ENCODE measurements around the gene DHRS13. TPM values are rescaled to one million over a fixed set of nuclear protein-coding genes. Genes with fewer than 3 reads are reported as not detected.
A peak's percentile ranks its signal among the peaks of the same experiment; 100 is the strongest.
"Not testable (repeated sequence)": the region's sequence is repeated elsewhere in the genome, so short reads cannot be mapped to it uniquely, and the experiment has no call there.

DHRS13 gene
- total RNA-seq, 4 donors from 2014 or later: 15.1 to 26.8 (median 20.2) TPM

DNA sequence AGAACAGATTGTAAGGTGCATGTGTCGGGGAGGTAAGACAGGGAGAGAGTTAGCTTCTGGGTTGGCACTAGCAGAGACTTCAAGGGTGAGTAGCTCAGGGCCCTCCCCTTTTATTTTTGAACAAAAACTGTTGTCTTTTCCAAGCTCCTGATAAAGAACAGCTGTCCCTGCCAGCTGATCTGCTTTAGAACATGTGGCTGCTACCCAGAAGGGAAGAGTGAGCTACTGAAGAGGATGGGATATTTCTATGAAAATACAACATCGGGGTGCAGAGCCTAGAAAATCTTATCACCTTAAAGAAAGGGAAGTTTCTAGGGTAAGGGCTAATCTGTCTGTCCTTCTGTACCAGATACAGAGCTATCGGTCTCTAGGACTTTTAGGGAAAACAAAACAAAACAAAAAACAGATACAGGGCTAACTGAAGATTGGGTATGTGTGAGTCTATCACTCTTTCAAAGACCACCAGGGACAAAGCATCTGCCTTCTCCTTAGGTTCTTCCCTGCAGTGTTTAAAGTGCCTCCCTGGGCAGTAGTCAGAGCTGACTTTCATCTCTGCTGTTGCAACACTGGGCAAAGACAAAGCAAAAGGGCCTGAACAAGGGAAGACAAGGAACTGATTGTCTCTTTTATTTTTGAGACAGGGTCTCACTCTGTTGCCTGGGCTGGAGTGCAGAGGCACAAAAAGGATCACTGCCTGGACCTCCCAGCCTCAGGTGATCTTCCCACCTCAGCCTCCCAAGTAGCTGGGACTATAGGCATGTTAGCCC, 5.0 kb upstream of the DHRS13 start:
- Histone ChIP-seq H3K9me3 (no peaks in the 10 kb centered on the region), H3K4me1 (peaks cover 42% of the 10 kb centered on the region), H3K36me3 (peaks cover 68% of the 10 kb centered on the region), H3K27ac (peak overlapping the region; percentile 72), H3K4me3 (no peak overlapping the region), H3K27me3 (no peaks in the 10 kb centered on the region)
- WGBS: 71% methylated on average over 3 of the region's 3 CpGs
- DNase-seq (ENCODE audit: low spot score in 2 of 2): no peak
- no peak for TF ChIP-seq EP300 (IDR thresholded peaks at IDR 0.05)

DNA sequence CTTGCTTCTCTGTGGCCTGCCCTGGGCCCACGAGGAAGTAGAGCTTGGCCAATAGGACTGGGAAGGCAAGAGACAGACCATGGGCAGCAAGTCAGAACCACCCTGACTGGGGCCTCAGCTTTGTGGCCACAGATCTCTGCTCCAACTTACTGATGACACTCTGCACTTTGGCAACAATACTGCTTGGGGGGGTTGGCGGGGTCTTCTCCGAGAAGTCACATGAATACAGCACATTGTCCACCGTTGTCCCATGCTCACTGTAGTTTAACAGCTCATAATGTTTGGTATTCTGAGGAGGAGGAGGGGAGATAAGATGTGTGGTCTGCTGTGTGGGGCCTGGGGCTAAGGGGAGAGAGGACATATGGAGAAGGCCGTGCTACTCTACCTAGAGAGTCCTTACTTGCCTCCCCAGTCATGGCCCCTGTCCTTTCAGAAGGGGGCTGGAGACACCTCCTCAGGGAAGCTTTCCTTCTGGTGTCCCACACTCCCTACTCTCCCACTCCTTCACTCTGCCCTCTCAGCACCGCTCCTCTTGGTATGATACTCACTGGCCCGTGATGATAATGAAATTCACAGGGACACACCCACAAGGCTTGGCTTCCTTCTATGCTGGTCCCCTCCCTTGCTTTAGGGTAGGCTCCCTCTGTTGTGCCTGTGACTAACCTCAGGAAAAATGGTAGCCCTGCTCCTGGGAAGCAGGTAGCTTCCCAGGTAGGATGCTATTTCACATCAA, 4.0 kb upstream of the DHRS13 start:
- no peak for DNase-seq (ENCODE audit: low spot score in 2 of 2)
- Histone ChIP-seq H3K4me3 (no peak overlapping the region), H3K9me3 (no peaks in the 10 kb centered on the region), H3K36me3 (peaks cover 58% of the 10 kb centered on the region), H3K27ac (no peak overlapping the region), H3K4me1 (peaks cover 50% of the 10 kb centered on the region), H3K27me3 (no peaks in the 10 kb centered on the region)
- TF ChIP-seq POLR2A (IDR thresholded peaks at IDR 0.05): no peak
- TF ChIP-seq EP300 (IDR thresholded peaks at IDR 0.05): no peak
- TF ChIP-seq POLR2AphosphoS5 (IDR thresholded peaks at IDR 0.05): no peak
- TF ChIP-seq, protein P1, sequence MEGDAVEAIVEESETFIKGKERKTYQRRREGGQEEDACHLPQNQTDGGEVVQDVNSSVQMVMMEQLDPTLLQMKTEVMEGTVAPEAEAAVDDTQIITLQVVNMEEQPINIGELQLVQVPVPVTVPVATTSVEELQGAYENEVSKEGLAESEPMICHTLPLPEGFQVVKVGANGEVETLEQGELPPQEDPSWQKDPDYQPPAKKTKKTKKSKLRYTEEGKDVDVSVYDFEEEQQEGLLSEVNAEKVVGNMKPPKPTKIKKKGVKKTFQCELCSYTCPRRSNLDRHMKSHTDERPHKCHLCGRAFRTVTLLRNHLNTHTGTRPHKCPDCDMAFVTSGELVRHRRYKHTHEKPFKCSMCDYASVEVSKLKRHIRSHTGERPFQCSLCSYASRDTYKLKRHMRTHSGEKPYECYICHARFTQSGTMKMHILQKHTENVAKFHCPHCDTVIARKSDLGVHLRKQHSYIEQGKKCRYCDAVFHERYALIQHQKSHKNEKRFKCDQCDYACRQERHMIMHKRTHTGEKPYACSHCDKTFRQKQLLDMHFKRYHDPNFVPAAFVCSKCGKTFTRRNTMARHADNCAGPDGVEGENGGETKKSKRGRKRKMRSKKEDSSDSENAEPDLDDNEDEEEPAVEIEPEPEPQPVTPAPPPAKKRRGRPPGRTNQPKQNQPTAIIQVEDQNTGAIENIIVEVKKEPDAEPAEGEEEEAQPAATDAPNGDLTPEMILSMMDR (IDR thresholded peaks at IDR 0.05): no peak
- WGBS: 54% methylated on average over 7 of the region's 7 CpGs

DNA sequence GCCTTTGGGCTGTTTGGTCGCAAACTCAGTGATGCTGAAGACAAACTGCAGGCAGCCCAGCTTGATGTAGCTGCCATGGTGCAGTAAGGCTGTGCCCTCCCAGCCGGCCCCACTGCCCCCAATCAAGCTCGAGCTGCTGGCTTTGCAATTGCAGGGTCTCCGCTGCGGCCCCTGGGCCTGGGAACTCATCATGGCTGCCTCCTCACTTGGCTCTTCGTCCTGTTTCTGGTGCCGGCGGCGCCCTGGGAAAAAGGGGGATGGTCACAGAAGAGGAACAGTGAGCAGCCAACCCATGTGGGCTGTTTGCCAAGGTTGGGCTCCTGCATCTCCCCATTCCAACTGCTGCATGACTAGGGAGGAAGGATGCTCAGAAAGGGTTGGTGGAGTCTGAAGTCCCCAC, 3.4 kb upstream of the DHRS13 start:
- Histone ChIP-seq H3K36me3 (peaks cover 52% of the 10 kb centered on the region), H3K4me3 (no peak overlapping the region), H3K9me3 (no peaks in the 10 kb centered on the region), H3K4me1 (peaks cover 56% of the 10 kb centered on the region), H3K27ac (no peak overlapping the region), H3K27me3 (no peaks in the 10 kb centered on the region)
- DNase-seq (ENCODE audit: low spot score in 2 of 2): no peak
- TF ChIP-seq POLR2A (IDR thresholded peaks at IDR 0.05) (no peak), POLR2AphosphoS5 (IDR thresholded peaks at IDR 0.05) (no peak), EP300 (IDR thresholded peaks at IDR 0.05) (no peak)
- TF ChIP-seq, protein P1 (IDR thresholded peaks at IDR 0.05): no peak
- WGBS: 78% methylated on average over 8 of the region's 9 CpGs

DNA sequence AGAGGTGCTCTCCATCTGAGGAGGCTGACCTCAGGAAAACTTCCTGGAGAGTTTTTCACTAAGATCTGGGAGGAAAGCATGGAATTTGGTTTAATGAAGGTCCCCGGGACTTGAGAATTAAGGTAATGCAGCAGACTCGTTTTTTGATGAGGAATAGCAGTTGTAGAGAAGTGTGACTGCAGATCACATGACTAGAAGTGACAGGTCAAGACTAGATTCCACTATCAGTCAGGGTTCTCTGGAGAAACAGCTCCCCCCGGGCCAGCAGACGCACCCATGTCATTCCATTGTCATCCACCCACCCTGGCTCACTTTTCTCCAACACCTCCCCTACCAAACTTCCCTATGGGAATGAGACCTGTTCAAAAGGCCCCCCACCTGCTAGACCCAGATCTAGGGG, 1.9 kb upstream of the DHRS13 start:
- H3K27me3 ChIP-seq: no peaks in the 10 kb centered on the region
- peaks cover 60% of the 10 kb centered on the region for H3K4me1 ChIP-seq
- peaks cover 37% of the 10 kb centered on the region for H3K36me3 ChIP-seq
- 28% methylated on average over 4 of the region's 4 CpGs for WGBS
- H3K4me3 ChIP-seq: no peak overlapping the region
- no peak for DNase-seq (ENCODE audit: low spot score in 2 of 2)
- no peak overlapping the region for H3K27ac ChIP-seq
- no peaks in the 10 kb centered on the region for H3K9me3 ChIP-seq
- no peak for TF ChIP-seq EP300 (IDR thresholded peaks at IDR 0.05)
- TF ChIP-seq, protein P1 (IDR thresholded peaks at IDR 0.05): no peak
- TF ChIP-seq POLR2AphosphoS5 (IDR thresholded peaks at IDR 0.05): no peak
- no peak for TF ChIP-seq POLR2A (IDR thresholded peaks at IDR 0.05)

DNA sequence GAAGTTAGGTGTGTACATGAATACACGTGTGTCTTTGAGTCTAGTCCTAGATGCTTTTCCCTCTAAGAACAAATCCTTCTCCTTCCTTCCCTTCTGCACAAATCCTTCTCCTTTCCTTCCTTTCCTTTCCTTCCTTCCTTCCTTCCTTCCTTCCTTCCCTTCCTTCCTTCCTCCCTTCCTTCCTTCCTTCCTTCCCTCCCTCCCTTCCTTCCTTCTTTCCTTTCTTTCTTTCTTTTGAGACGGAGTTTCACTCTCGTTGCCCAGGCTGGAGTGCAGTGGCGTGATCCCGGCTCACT, 615 bp upstream of the DHRS13 start:
- H3K36me3 ChIP-seq: peaks cover 26% of the 10 kb centered on the region
- H3K27ac ChIP-seq: peak overlapping the region; percentile 89
- peak overlapping the region; percentile 86 for H3K4me3 ChIP-seq
- WGBS: 56% methylated on average over 5 of the region's 5 CpGs
- DNase-seq (ENCODE audit: low spot score in 2 of 2); H3K9me3 ChIP-seq; H3K27me3 ChIP-seq: not testable (repeated sequence)
- H3K4me1 ChIP-seq: peaks cover 59% of the 10 kb centered on the region
